Endothelial cell (in vitro differentiated cells): Measurements from ENCODE around the gene RMI1. TPM values are rescaled to one million over a fixed set of nuclear protein-coding genes. Genes with fewer than 3 reads are reported as not detected.
A peak's percentile ranks its signal among the peaks of the same experiment; 100 is the strongest.
"Not testable (repeated sequence)": the region's sequence is repeated elsewhere in the genome, so short reads cannot be mapped to it uniquely, and the experiment has no call there.

Experiments
- DNase-seq: peaks from one replicate; pipeline ENCODE4 v3.0.0; 2021; ENCODE audit warnings: low spot score
- H3K27ac Mint-ChIP-seq: one replicate; pipeline ENCODE4 v1.8.0; 2021; ENCODE audit warnings: mixed read lengths, inconsistent platforms; ENCODE audit not compliant: unreplicated experiment
- H3K27me3 Mint-ChIP-seq: one replicate; pipeline ENCODE4 v1.8.0; 2021; ENCODE audit warnings: mild to moderate bottlenecking, moderate library complexity, mixed read lengths, inconsistent platforms; ENCODE audit not compliant: unreplicated experiment
- H3K36me3 Mint-ChIP-seq: one replicate; pipeline ENCODE4 v1.8.0; 2021; ENCODE audit warnings: mild to moderate bottlenecking, low read depth, mixed read lengths, inconsistent platforms; ENCODE audit not compliant: unreplicated experiment
- H3K4me1 Mint-ChIP-seq: one replicate; pipeline ENCODE4 v1.8.0; 2021; ENCODE audit warnings: mild to moderate bottlenecking, mixed read lengths, inconsistent platforms; ENCODE audit not compliant: unreplicated experiment
- H3K4me3 Mint-ChIP-seq: one replicate; pipeline ENCODE4 v1.8.0; 2021; ENCODE audit warnings: mild to moderate bottlenecking, mixed read lengths, inconsistent platforms; ENCODE audit not compliant: unreplicated experiment
- H3K9me3 Mint-ChIP-seq: one replicate; pipeline ENCODE4 v1.8.0; 2021; ENCODE audit warnings: mixed read lengths, inconsistent platforms; ENCODE audit not compliant: unreplicated experiment
- CTCF ChIP-seq: fragments of 200-600 bp; sonication (generic); IDR thresholded peaks from one replicate; pipeline ENCODE4 v1.5.0; 2021; ENCODE audit warnings: antibody characterized with exemption; ENCODE audit not compliant: unreplicated experiment
- microRNA-seq: library from miRNA; unstranded; fragments of <30 nt; microRNA quantifications from one replicate; pipeline ENCODE4, GENCODE V29; 2020; ENCODE audit not compliant: unreplicated experiment
- total RNA-seq: library from RNA; stranded (reverse); fragmentation: NEBNext Ultra II Directional; extraction: Animal tissue kit (Norgen Biotek cat#: 25700); gene quantifications from one replicate; pipeline ENCODE4 v1.2.1, GENCODE V29; 2021; ENCODE audit not compliant: unreplicated experiment

RMI1 gene
- total RNA-seq, 1 donor from 2014 or later: 11.5 TPM

DNA sequence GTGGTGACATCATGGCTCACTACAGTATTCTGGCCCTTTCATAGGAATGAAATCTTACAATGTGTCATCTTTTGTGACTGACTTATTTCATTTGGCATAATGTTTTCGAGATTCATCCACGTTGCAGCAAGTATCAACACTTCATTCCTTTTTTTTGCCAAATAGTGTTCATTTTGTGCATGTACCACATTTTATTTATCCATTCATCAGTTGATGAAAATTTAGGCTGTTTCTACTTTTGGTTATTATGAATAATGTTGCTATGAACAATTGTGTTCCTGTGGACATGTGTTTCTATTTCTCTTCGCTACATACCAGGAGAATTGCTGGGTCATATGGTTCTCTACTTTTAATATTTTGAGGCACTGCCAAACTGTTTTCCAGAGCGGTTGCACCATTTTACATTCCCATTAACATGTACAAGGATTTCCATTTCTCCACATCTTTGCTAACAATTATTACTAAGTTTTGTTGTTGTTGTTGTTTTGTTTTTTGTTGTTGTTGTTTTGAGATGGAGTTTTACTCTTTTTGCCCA, 43.5 kb downstream of the RMI1 start:
- H3K36me3 Mint-ChIP-seq: no peaks in the 10 kb centered on the region
- no peak for TF ChIP-seq CTCF
- H3K4me1 Mint-ChIP-seq: no peaks in the 10 kb centered on the region
- no peak overlapping the region for H3K4me3 Mint-ChIP-seq
- no peaks in the 10 kb centered on the region for H3K9me3 Mint-ChIP-seq
- no peak overlapping the region for H3K27ac Mint-ChIP-seq
- no peaks in the 10 kb centered on the region for H3K27me3 Mint-ChIP-seq
- no peak for DNase-seq

- Mint-ChIP-seq H3K9me3 (no peaks in the 10 kb centered on the region), H3K4me1 (no peaks in the 10 kb centered on the region), H3K4me3 (no peak overlapping the region)
Observed at GRCh38 chr9:84027201-84027600, 46.6 kb downstream of the RMI1 start.

GRCh38 chr9:84031534-84031933, 50.9 kb downstream of the RMI1 start:
- no peak overlapping the region for H3K4me3 Mint-ChIP-seq
- H3K27me3 Mint-ChIP-seq: no peaks in the 10 kb centered on the region
- no peaks in the 10 kb centered on the region for H3K9me3 Mint-ChIP-seq

More at GRCh38 chr9:84027201-84027600, 46.6 kb downstream of the RMI1 start:
- H3K27ac Mint-ChIP-seq: no peak overlapping the region
- no peak for TF ChIP-seq CTCF
- no peak for DNase-seq
- no peaks in the 10 kb centered on the region for H3K27me3 Mint-ChIP-seq
- no peaks in the 10 kb centered on the region for H3K36me3 Mint-ChIP-seq

DNA sequence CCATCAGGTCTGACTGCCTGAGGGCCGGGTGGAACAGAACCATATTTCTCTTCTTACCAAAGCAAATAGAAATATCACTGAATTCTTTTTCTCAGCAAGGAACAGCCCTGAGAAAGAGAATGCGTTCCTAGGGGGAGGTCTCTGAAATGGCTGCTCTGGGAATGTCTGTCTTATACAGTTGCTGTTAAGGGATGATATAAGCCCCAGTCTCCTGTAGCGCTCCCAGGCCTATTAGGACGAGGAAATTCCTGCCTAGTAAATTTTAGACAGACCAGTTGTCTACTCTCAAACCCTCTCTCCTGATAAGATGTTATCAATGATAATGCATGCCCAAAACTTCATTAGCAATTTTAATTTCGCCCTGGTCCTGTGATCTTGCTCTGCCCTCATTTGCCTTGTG, 61.3 kb downstream of the RMI1 start:
- H3K9me3 Mint-ChIP-seq: peaks cover 11% of the 10 kb centered on the region
- not testable (repeated sequence) for DNase-seq, H3K4me3 Mint-ChIP-seq, H3K27me3 Mint-ChIP-seq, H3K36me3 Mint-ChIP-seq, H3K4me1 Mint-ChIP-seq, H3K27ac Mint-ChIP-seq

More at GRCh38 chr9:84031534-84031933, 50.9 kb downstream of the RMI1 start:
- H3K36me3 Mint-ChIP-seq: no peaks in the 10 kb centered on the region
- H3K27ac Mint-ChIP-seq: no peak overlapping the region
- no peaks in the 10 kb centered on the region for H3K4me1 Mint-ChIP-seq
- DNase-seq: no peak
- TF ChIP-seq CTCF: no peak

DNA sequence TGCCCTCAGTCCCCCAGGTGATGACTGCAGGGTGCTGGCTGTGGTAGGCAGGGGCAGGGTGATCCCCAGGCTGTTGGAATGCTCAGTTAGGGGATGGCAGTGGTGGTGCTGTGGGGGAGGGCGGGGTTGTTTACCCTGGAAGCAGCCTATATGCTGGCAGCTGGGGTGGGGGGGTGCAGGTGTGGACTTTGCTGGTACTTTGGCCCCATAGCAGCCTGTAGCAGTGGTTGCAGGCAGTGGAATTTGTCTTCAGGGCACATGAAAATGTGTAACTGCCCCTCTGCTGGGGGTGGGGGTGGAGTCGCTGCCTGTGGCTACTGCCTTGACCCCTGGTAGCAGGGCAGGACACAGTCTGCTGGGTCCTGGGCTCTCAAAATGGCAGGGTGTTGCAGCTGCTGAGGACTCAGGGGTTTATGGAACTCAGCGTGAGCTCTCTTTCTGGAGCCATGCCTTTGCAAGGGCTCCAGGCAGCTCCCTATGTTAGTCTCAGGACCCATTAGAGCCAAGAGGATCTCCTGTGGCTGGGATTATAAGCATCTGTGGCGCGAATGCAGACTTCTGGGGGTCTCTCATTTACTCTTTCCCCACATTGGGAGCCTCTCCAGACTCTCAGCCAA, 65.0 kb downstream of the RMI1 start:
- no peak for DNase-seq
- Mint-ChIP-seq H3K4me1 (peaks cover 5% of the 10 kb centered on the region), H3K36me3 (no peaks in the 10 kb centered on the region), H3K27me3 (peaks cover 2% of the 10 kb centered on the region), H3K27ac (no peak overlapping the region), H3K4me3 (no peak overlapping the region), H3K9me3 (peaks cover 11% of the 10 kb centered on the region)
- no peak for TF ChIP-seq CTCF

Small RNA genes lying within 50 kb of the gene (microRNA-seq; reads per million reads assigned to microRNA genes)
- 14.5 reads per million, percentile 64 among the genes with 10 or more reads in this experiment for gene MIR7-1

Other genes starting within 250 kb of the RMI1 start
- 3.5 TPM for gene GKAP1, start 163.0 kb upstream of the RMI1 start, total RNA-seq
- gene KIF27, start 59.4 kb upstream of the RMI1 start, total RNA-seq: 6.5 TPM
- 614 TPM for gene HNRNPK, start 590 bp upstream of the RMI1 start, total RNA-seq